Naive thymus-derived CD4-positive, alpha-beta T cell (primary cell): ENCODE data around the gene KRTAP24-1. TPM values are rescaled to one million over a fixed set of nuclear protein-coding genes. Genes with fewer than 3 reads are reported as not detected.

ENCODE experiments used
- ATAC-seq: fragments of 150-1000 bp; cut with Tn5 transposase; 2 replicates; pipeline ENCODE4 v1.10.0; 2021; ENCODE audit warnings: mild to moderate bottlenecking, moderate library complexity
- CTCF ChIA-PET: fragments of 350-600 bp; sonication (Branson Sonifier 250); formaldehyde crosslinking; loops from one replicate; lab custom pipeline; 2021; ENCODE audit warnings: antibody characterized with exemption; lab: Charles Lee
- POLR2A ChIA-PET: fragments of 350-600 bp; sonication (Branson Sonifier 250); formaldehyde crosslinking; loops from one replicate; lab custom pipeline; 2021; ENCODE audit warnings: antibody characterized with exemption, inconsistent platforms; lab: Charles Lee
- DNase-seq, 9 donors: peaks; one replicate each; pipeline versions ENCODE4 v3.0.0 to v3.0.0-alpha.2; 2020 to 2022; ENCODE audit warnings: mixed read lengths in 1 of 9
- H3K27ac ChIP-seq: one replicate; pipeline ENCODE4 v1.7.0; 2013; ENCODE audit warnings: mild to moderate bottlenecking, low read depth, low read length, moderate library complexity
- H3K27me3 ChIP-seq, 2 donors: one replicate each; pipeline ENCODE4 v1.7.0; 2013; ENCODE audit warnings: low read length in 2 of 2, mild to moderate bottlenecking in 2 of 2, moderate library complexity in 2 of 2; ENCODE audit not compliant: control insufficient read depth in 2 of 2, insufficient read depth in 2 of 2
- H3K36me3 ChIP-seq, 3 experiments: 1 replicate in 2 of 3; 2 replicates in 1 of 3; pipeline ENCODE4 v1.7.0; 2013; ENCODE audit warnings: low read length in 3 of 3, mild to moderate bottlenecking in 3 of 3, moderate library complexity in 1 of 3; ENCODE audit not compliant: insufficient read depth in 3 of 3, control insufficient read depth in 2 of 3
- H3K4me1 ChIP-seq, 2 donors: one replicate each; pipeline ENCODE4 v1.7.0; 2013; ENCODE audit warnings: low read length in 2 of 2, mild to moderate bottlenecking in 2 of 2, moderate library complexity in 1 of 2; ENCODE audit not compliant: control insufficient read depth in 2 of 2, insufficient read depth in 2 of 2
- H3K4me3 ChIP-seq: 2 replicates; pipeline ENCODE4 v1.7.0; 2013; ENCODE audit warnings: mild to moderate bottlenecking, low read length
- H3K9me3 ChIP-seq, 3 experiments: 1 replicate in 2 of 3; 2 replicates in 1 of 3; pipeline ENCODE4 v1.7.0; 2013; ENCODE audit warnings: low read length in 3 of 3; ENCODE audit not compliant: control insufficient read depth in 2 of 3
- H3K27ac Mint-ChIP-seq, 9 donors: one replicate each; pipeline ENCODE4 v1.8.0; 2020 to 2022; ENCODE audit warnings: mixed read lengths in 9 of 9, mild to moderate bottlenecking in 8 of 9, moderate library complexity in 5 of 9, inconsistent platforms in 2 of 9
- H3K27me3 Mint-ChIP-seq, 5 donors: one replicate each; pipeline ENCODE4 v1.8.0; 2021 to 2022; ENCODE audit warnings: mixed read lengths in 5 of 5, mild to moderate bottlenecking in 1 of 5
- H3K36me3 Mint-ChIP-seq, 5 donors: one replicate each; pipeline ENCODE4 v1.8.0; 2020 to 2022; ENCODE audit warnings: mixed read lengths in 5 of 5, mild to moderate bottlenecking in 3 of 5, inconsistent platforms in 1 of 5
- H3K4me1 Mint-ChIP-seq, 7 donors: one replicate each; pipeline ENCODE4 v1.8.0; 2020 to 2022; ENCODE audit warnings: mixed read lengths in 7 of 7, mild to moderate bottlenecking in 3 of 7, inconsistent platforms in 1 of 7
- H3K4me3 Mint-ChIP-seq, 10 donors: one replicate each; pipeline ENCODE4 v1.8.0; 2020 to 2022; ENCODE audit warnings: mild to moderate bottlenecking in 10 of 10, mixed read lengths in 10 of 10, moderate library complexity in 6 of 10, inconsistent platforms in 2 of 10
- H3K9me3 Mint-ChIP-seq, 11 donors: one replicate each; pipeline ENCODE4 v1.8.0; 2020 to 2022; ENCODE audit warnings: mixed read lengths in 11 of 11, mild to moderate bottlenecking in 4 of 11, inconsistent platforms in 1 of 11, moderate library complexity in 1 of 11
- intact Hi-C, 2 donors: fragments of 100-400 bp; cut with micrococcal nuclease; formaldehyde crosslinking; loops; one replicate each; pipeline ENCODE4 v1.15.1; 2023
- polyA plus RNA-seq, 2 donors: library from polyadenylated mRNA; unstranded; fragments of 300-500 nt; fragmentation: Illumina TruSeq; gene quantifications; one replicate each; pipeline ENCODE4 v1.2.3, GENCODE V29; 2021
- total RNA-seq, 6 experiments: library from RNA in 5 of 6; stranded (reverse) in 5 of 6; gene quantifications; 1 replicate in 5 of 6; 2 replicates in 1 of 6; pipeline ENCODE4 v1.2.3 and lab custom pipeline; 2021 to 2026

The KRTAP24-1 gene
- total and polyA plus RNA-seq, 7 experiments from 2014 or later = not detected

DNA sequence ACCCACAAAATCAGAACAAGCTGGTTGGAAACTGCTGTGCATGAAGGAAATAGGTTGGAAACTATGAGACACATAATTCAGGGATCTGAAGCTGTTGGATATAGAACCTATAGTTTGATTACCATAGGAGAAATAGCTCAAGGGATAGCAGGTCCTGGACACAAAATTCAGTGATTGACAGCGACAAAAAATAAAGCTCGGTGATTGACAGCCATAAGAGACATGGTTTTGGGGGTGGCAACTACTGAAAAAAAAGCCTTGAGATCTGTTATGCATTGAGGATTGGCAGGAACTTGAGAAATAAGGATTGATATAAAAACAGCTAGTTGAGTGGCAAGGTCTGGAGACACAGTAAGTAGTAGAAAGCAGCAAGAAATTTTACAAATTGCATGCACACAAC, 6.5 kb upstream of the KRTAP24-1 start, which contains the start of gene KRTAP25-1:
Gene KRTAP25-1 (minus strand): TSS at position 300 of the 400 bp plus-strand sequence. CDS start 24 bp downstream, at position 276.
- no peaks in the 10 kb centered on the region for H3K4me1 Mint-ChIP-seq
- Histone ChIP-seq H3K4me3 (no peak within 1 kb of the TSS), H3K27ac (no peak within 1 kb of the TSS), H3K9me3 (no peaks in the 10 kb centered on the region), H3K36me3 (no peaks in the 10 kb centered on the region), H3K4me1 (no peaks in the 10 kb centered on the region), H3K27me3 (no peaks in the 10 kb centered on the region)
- no peak within 1 kb of the TSS for H3K27ac Mint-ChIP-seq
- H3K4me3 Mint-ChIP-seq = no peak within 1 kb of the TSS
- intact Hi-C loops = no loop called here
- ATAC-seq (no peak), DNase-seq (no peak)
- ChIA-PET POLR2A (no interaction called here), CTCF (no interaction called here)
- H3K9me3 Mint-ChIP-seq = peaks cover 0 to 2% (median 0%) of the 10 kb centered on the region in 11 donors
- H3K27me3 Mint-ChIP-seq = peaks cover 0 to 28% (median 8%) of the 10 kb centered on the region in 5 donors
- no peaks in the 10 kb centered on the region for H3K36me3 Mint-ChIP-seq

DNA sequence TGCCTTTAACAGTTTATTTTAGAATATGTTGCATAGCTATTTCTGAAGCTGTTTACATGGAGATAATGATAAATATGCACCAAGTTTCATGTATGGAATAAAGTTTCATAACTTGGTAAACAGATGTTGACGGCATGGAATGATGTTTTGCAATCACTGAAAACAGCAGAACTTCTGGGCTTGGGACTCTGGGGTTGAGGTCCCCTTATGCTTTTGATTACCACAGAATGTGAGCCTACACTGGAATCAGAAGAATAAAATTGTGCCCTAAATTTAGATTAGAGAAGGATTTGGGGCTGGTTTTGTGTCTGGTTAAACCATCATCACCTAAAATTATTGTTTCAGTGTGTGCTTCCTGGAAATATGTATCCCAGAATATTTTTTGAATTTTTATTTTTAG, 11.1 kb downstream of the KRTAP24-1 start:
- H3K27ac ChIP-seq = no peak overlapping the region
- H3K4me3 ChIP-seq = no peak overlapping the region
- H3K36me3 ChIP-seq = no peaks in the 10 kb centered on the region
- no peak for ATAC-seq
- Mint-ChIP-seq H3K4me3 (no peak overlapping the region), H3K4me1 (peaks cover 0 to 2% (median 0%) of the 10 kb centered on the region in 7 donors), H3K36me3 (peaks cover 0 to 4% (median 0%) of the 10 kb centered on the region in 5 donors), H3K27me3 (peaks cover 0 to 21% (median 4%) of the 10 kb centered on the region in 5 donors), H3K27ac (no peak overlapping the region), H3K9me3 (peaks cover 0 to 10% (median 0%) of the 10 kb centered on the region in 11 donors)
- intact Hi-C loops = no loop called here
- no peak for DNase-seq
- POLR2A ChIA-PET = no interaction called here
- no peaks in the 10 kb centered on the region for H3K9me3 ChIP-seq
- CTCF ChIA-PET = no interaction called here
- no peaks in the 10 kb centered on the region for H3K4me1 ChIP-seq
- no peaks in the 10 kb centered on the region for H3K27me3 ChIP-seq

- intact Hi-C loops = no loop called here
- peaks cover 0 to 14% (median 2%) of the 10 kb centered on the region in 11 donors for H3K9me3 Mint-ChIP-seq
- ATAC-seq (no peak), DNase-seq (no peak)
- peaks cover 0 to 21% (median 4%) of the 10 kb centered on the region in 5 donors for H3K27me3 Mint-ChIP-seq
- no peaks in the 10 kb centered on the region for H3K4me1 ChIP-seq
- H3K4me3 ChIP-seq = no peak overlapping the region
- peaks cover 0 to 4% (median 0%) of the 10 kb centered on the region in 5 donors for H3K36me3 Mint-ChIP-seq
- no peaks in the 10 kb centered on the region for H3K27me3 ChIP-seq
- H3K4me1 Mint-ChIP-seq = peaks cover 0 to 2% (median 0%) of the 10 kb centered on the region in 7 donors
- no peak overlapping the region for H3K27ac Mint-ChIP-seq
- H3K36me3 ChIP-seq = no peaks in the 10 kb centered on the region
- no peak overlapping the region for H3K4me3 Mint-ChIP-seq
- H3K27ac ChIP-seq = no peak overlapping the region
- no peaks in the 10 kb centered on the region for H3K9me3 ChIP-seq
- ChIA-PET CTCF (no interaction called here), POLR2A (no interaction called here)
These were observed 11.6 kb downstream of the KRTAP24-1 start for GRCh38 chr21:30271156-30271555.

GRCh38 chr21:30269803-30270530, 12.8 kb downstream of the KRTAP24-1 start:
- H3K4me3 Mint-ChIP-seq = no peak overlapping the region
- POLR2A ChIA-PET = no interaction called here
- peaks cover 0 to 19% (median 6%) of the 10 kb centered on the region in 11 donors for H3K9me3 Mint-ChIP-seq
- intact Hi-C loops = no loop called here
- ATAC-seq (no peak), DNase-seq (no peak)
- CTCF ChIA-PET = no interaction called here
- Histone ChIP-seq H3K4me1 (no peaks in the 10 kb centered on the region), H3K27ac (no peak overlapping the region), H3K36me3 (no peaks in the 10 kb centered on the region), H3K4me3 (no peak overlapping the region), H3K27me3 (no peaks in the 10 kb centered on the region), H3K9me3 (no peaks in the 10 kb centered on the region)
- H3K4me1 Mint-ChIP-seq = peaks cover 0 to 2% (median 0%) of the 10 kb centered on the region in 7 donors
- no peak overlapping the region for H3K27ac Mint-ChIP-seq
- peaks cover 0 to 4% (median 0%) of the 10 kb centered on the region in 5 donors for H3K36me3 Mint-ChIP-seq
- H3K27me3 Mint-ChIP-seq = peaks cover 0 to 21% (median 4%) of the 10 kb centered on the region in 5 donors

DNA sequence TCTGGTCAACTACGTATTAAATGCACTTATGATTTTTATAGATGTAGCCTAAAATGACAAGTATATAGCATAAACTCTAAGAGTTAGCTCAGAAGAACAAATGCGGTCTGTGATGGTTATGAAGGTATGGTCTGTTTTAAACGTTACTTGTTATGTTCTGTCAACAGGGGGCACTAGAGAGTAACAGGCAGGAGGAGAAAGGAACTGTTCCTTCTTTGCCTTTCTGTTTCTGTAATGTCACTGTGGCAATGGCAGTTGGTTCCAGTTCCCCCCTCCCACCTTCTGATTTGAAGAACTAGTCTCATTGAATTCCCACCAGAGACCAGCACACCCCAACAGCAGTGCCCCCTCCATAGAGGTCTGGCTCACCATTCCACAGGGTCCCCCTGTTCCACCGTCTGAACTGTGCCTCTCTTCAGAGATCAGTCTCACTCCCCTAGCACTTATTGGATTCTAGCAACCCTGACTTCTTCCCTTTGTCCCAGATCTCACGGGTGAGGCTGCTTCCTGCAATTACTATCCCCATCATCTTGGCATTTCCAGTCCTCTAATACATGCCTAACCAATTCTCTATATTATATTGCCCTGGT, 14.0 kb downstream of the KRTAP24-1 start:
- Histone ChIP-seq H3K36me3 (no peaks in the 10 kb centered on the region), H3K4me1 (no peaks in the 10 kb centered on the region), H3K27ac (no peak overlapping the region), H3K27me3 (no peaks in the 10 kb centered on the region), H3K9me3 (no peaks in the 10 kb centered on the region), H3K4me3 (no peak overlapping the region)
- Mint-ChIP-seq H3K27ac (no peak overlapping the region), H3K27me3 (peaks cover 0 to 14% (median 4%) of the 10 kb centered on the region in 5 donors), H3K36me3 (peaks cover 0 to 4% (median 0%) of the 10 kb centered on the region in 5 donors), H3K4me3 (no peak overlapping the region), H3K4me1 (peaks cover 0 to 2% (median 0%) of the 10 kb centered on the region in 7 donors), H3K9me3 (peaks cover 0 to 19% (median 6%) of the 10 kb centered on the region in 11 donors)
- intact Hi-C loops = no loop called here
- ATAC-seq = no peak
- POLR2A ChIA-PET = no interaction called here
- no peak for DNase-seq
- CTCF ChIA-PET = no interaction called here

GRCh38 chr21:30257773-30258172, 25.0 kb downstream of the KRTAP24-1 start:
- POLR2A ChIA-PET = no interaction called here
- H3K4me1 ChIP-seq = no peaks in the 10 kb centered on the region
- intact Hi-C loops = no loop called here

More at GRCh38 chr21:30257773-30258172, 25.0 kb downstream of the KRTAP24-1 start:
- Mint-ChIP-seq H3K4me3 (no peak overlapping the region), H3K4me1 (no peaks in the 10 kb centered on the region), H3K9me3 (peaks cover 0 to 8% (median 0%) of the 10 kb centered on the region in 11 donors), H3K27me3 (peaks cover 0 to 4% (median 0%) of the 10 kb centered on the region in 5 donors), H3K36me3 (no peaks in the 10 kb centered on the region), H3K27ac (no peak overlapping the region)
- Histone ChIP-seq H3K9me3 (no peaks in the 10 kb centered on the region), H3K27me3 (no peaks in the 10 kb centered on the region), H3K4me3 (no peak overlapping the region), H3K36me3 (no peaks in the 10 kb centered on the region), H3K27ac (no peak overlapping the region)
- CTCF ChIA-PET = no interaction called here
- ATAC-seq = no peak
- DNase-seq = no peak
